HepG2 (cell line): ENCODE results near the gene UCKL1. TPM values are rescaled to one million over a fixed set of nuclear protein-coding genes. Genes with fewer than 3 reads are reported as not detected.

Source experiments
- GFI1 ChIP-seq: sonication (generic); formaldehyde crosslinking; IDR thresholded peaks from 2 replicates; pipeline ENCODE4 v1.5.0; 2020; ENCODE audit warnings: missing genetic modification reagents, mild to moderate bottlenecking, borderline replicate concordance
- HCFC1 ChIP-seq: fragments of 150-350 bp; IDR thresholded peaks from 2 replicates; pipeline ENCODE4 v1.6.1; 2014; ENCODE audit warnings: low read depth, low read length
- HOXA5 ChIP-seq: sonication (generic); formaldehyde crosslinking; IDR thresholded peaks from 2 replicates; pipeline ENCODE4 v1.4.0; 2020; ENCODE audit warnings: missing genetic modification reagents
- MXD1 ChIP-seq: sonication (generic); formaldehyde crosslinking; IDR thresholded peaks from 2 replicates; pipeline ENCODE4 v1.4.0; 2020; ENCODE audit warnings: mild to moderate bottlenecking, missing genetic modification reagents
- NR2F1 ChIP-seq, 2 experiments: fragments of 450-650 bp in 1 of 2; formaldehyde crosslinking in 1 of 2; IDR thresholded peaks; 2 replicates each; pipeline versions ENCODE4 v1.5.0 to v1.6.1; 2016 to 2020; ENCODE audit warnings: mild to moderate bottlenecking in 1 of 2, missing compliant biosample characterization in 1 of 2, missing genetic modification reagents in 1 of 2, moderate library complexity in 1 of 2
- TFAP4 ChIP-seq: sonication (generic); IDR thresholded peaks from 2 replicates; pipeline ENCODE4 v1.6.1; 2016; ENCODE audit warnings: low read depth, borderline replicate concordance
- ZC3H13 ChIP-seq: sonication (generic); formaldehyde crosslinking; IDR thresholded peaks from 2 replicates; pipeline ENCODE4 v1.8.1; 2023; ENCODE audit warnings: mild to moderate bottlenecking, missing genetic modification reagents, moderate library complexity
- ZKSCAN8 ChIP-seq: IDR thresholded peaks from 2 replicates; pipeline ENCODE4 v1.6.1; 2016; ENCODE audit warnings: borderline replicate concordance, missing genetic modification reagents, missing compliant biosample characterization
- ZNF354B ChIP-seq: sonication (generic); formaldehyde crosslinking; IDR thresholded peaks from 2 replicates; pipeline ENCODE4 v1.8.0; 2022; ENCODE audit warnings: mild to moderate bottlenecking, missing genetic modification reagents
- ZNF407 ChIP-seq: sonication (generic); formaldehyde crosslinking; IDR thresholded peaks from one replicate; pipeline ENCODE4 v1.5.1; 2020; ENCODE audit warnings: mild to moderate bottlenecking, missing genetic modification reagents; ENCODE audit errors: not compliant biosample characterization
- ZNF512 ChIP-seq: sonication (generic); formaldehyde crosslinking; IDR thresholded peaks from 2 replicates; pipeline ENCODE4 v1.4.0; 2020; ENCODE audit warnings: mild to moderate bottlenecking, missing genetic modification reagents
- ZNF652 ChIP-seq: IDR thresholded peaks from 2 replicates; pipeline ENCODE4 v1.6.1; 2016; ENCODE audit warnings: low read depth, borderline replicate concordance
- ZNF772 ChIP-seq: sonication (generic); formaldehyde crosslinking; IDR thresholded peaks from 2 replicates; pipeline ENCODE4 v1.5.0; 2020; ENCODE audit warnings: mild to moderate bottlenecking, missing genetic modification reagents
- ZNF790 ChIP-seq: sonication (generic); formaldehyde crosslinking; IDR thresholded peaks from 2 replicates; pipeline ENCODE4 v1.8.0; 2022; ENCODE audit warnings: missing genetic modification reagents, mild to moderate bottlenecking, borderline replicate concordance
- ZSCAN5A ChIP-seq: sonication (generic); formaldehyde crosslinking; IDR thresholded peaks from 2 replicates; pipeline ENCODE4 v1.8.0; 2022; ENCODE audit warnings: mild to moderate bottlenecking, missing genetic modification reagents, borderline replicate concordance
- polyA plus RNA-seq, 8 experiments: library from polyadenylated mRNA; depleted of rRNA in 3 of 8; stranded (reverse) in 7 of 8; unstranded in 1 of 8; fragments of >200 nt; fragmentation: Illumina TruSeq in 4 of 8; extraction: Trizol in 4 of 8; gene quantifications; 2 replicates each; pipeline versions ENCODE4 v1.2.1 to v1.2.3, GENCODE V29; 2011 to 2016; ENCODE audit warnings: low read depth in 4 of 8, missing spikeins in 1 of 8, mixed read lengths in 1 of 8; ENCODE audit not compliant: insufficient read depth in 1 of 8
- total RNA-seq, 5 experiments: library from RNA; depleted of rRNA; stranded (reverse); fragments of >200 nt; fragmentation: Illumina TruSeq; extraction: Trizol; gene quantifications; 2 replicates each; pipeline ENCODE4 v1.2.3, GENCODE V29; 2016; ENCODE audit warnings: low read depth in 1 of 5

The UCKL1 gene
- total and polyA plus RNA-seq, 2 of the 13 experiments (the other 11 are each of a cell fraction or from before 2014, with no cell fraction given): 50.2 to 126 TPM

DNA sequence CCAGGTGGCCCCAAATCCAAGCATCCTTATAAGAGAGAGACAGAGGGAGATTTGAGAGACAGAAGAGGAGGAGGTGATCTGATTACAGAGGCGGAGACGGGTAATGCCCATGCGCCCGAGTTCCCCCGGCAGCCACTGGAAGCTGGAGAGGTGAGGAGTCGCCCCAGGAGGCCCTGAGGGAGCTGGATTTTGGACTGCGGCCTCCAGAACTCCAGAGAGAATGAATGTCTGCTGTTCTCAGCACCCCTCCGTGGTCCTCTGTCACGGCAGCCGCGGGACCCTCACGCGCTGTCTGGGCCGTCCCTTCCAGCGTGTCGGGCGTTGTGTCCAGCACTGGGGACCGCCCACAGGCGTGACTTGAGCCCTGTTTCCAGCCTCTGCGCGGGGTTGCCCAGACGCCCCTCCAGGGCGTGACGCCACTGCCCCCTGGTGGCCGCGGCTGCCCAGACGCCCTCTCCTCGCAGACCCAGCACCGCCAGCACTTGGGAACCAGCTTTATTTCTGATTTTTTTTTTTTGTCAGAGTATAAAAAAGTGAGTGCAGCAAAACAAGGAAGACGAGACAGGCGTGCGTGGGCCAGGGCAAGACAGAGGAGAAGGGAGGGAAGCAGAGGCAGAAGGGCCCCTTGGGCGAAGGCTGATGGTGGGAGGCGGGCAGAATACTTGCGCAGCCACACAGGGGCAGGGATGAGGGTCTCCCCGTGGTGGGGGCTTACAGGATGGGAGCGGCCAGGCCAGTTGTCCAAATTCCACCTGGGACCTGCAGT is 17.6 kb upstream of the UCKL1 start (continued):
- no peak for TF ChIP-seq ZNF407 (CRISPR knock-in tag)
- TF ChIP-seq ZNF772: no peak; the same call in 1 of the 2 replicates
- TF ChIP-seq MXD1 (CRISPR knock-in tag): peak; percentile 95
- peak; percentile 73; the same call in 1 of the 2 replicates for TF ChIP-seq ZNF512 (CRISPR knock-in tag)
- peak in 1 of 2 experiments; percentile 44; a peak in 1 of 4 replicates for TF ChIP-seq NR2F1 (CRISPR knock-in tag; IDR thresholded peaks at IDR 0.05)
- peak; percentile 66 for TF ChIP-seq GFI1 (CRISPR knock-in tag)
- TF ChIP-seq HOXA5 (CRISPR knock-in tag): peak; percentile 91
- peak; percentile 87; the same call in 1 of the 2 replicates for TF ChIP-seq ZKSCAN8 (CRISPR knock-in tag)
- peak; percentile 53; the same call in 1 of the 2 replicates for TF ChIP-seq ZC3H13
- peak; percentile 71; the same call in 1 of the 2 replicates for TF ChIP-seq TFAP4
- TF ChIP-seq HCFC1: no peak
- no peak for TF ChIP-seq ZNF354B
- TF ChIP-seq ZNF790 (CRISPR knock-in tag): no peak
- TF ChIP-seq ZSCAN5A: no peak
- no peak for TF ChIP-seq ZNF652 (CRISPR knock-in tag)
